ENCODE measurements around the gene NUBP2.

NUBP2 gene

GRCh38 chr16:1768767-1769401 lies 13.9 kb upstream of the NUBP2 start:
- Histone ChIP-seq H3K27ac (ENCODE audit: low read depth, low read length) (no peak overlapping the region), H3K27me3 (ENCODE audit: control insufficient read depth in 1 of 2, insufficient read depth in 2 of 2, low read length in 2 of 2) (no peaks in the 10 kb centered on the region), H3K36me3 (ENCODE audit: insufficient read depth, low read length) (peaks cover 39% of the 10 kb centered on the region), H3K4me3 (ENCODE audit: low read depth in 1 of 2, low read length in 2 of 2) (no peak overlapping the region), H3K4me1 (ENCODE audit: insufficient read depth, low read length) (peaks cover 18% of the 10 kb centered on the region), H3K9ac (ENCODE audit: low read length) (no peak overlapping the region), H3K9me3 (ENCODE audit: low read length) (no peaks in the 10 kb centered on the region)

- Histone ChIP-seq H3K27ac (ENCODE audit: low read depth, low read length) (peak overlapping the region; percentile 82), H3K4me1 (ENCODE audit: insufficient read depth, low read length) (peaks cover 25% of the 10 kb centered on the region), H3K27me3 (ENCODE audit: control insufficient read depth in 1 of 2, insufficient read depth in 2 of 2, low read length in 2 of 2) (no peaks in the 10 kb centered on the region), H3K4me3 (ENCODE audit: low read depth in 1 of 2, low read length in 2 of 2) (peak overlapping the region in 1 of 2 donors; percentile 66), H3K9ac (ENCODE audit: low read length) (no peak overlapping the region), H3K36me3 (ENCODE audit: insufficient read depth, low read length) (peaks cover 33% of the 10 kb centered on the region), H3K9me3 (ENCODE audit: low read length) (no peaks in the 10 kb centered on the region)
These were observed 13.1 kb upstream of the NUBP2 start for GRCh38 chr16:1769402-1770300.

DNA sequence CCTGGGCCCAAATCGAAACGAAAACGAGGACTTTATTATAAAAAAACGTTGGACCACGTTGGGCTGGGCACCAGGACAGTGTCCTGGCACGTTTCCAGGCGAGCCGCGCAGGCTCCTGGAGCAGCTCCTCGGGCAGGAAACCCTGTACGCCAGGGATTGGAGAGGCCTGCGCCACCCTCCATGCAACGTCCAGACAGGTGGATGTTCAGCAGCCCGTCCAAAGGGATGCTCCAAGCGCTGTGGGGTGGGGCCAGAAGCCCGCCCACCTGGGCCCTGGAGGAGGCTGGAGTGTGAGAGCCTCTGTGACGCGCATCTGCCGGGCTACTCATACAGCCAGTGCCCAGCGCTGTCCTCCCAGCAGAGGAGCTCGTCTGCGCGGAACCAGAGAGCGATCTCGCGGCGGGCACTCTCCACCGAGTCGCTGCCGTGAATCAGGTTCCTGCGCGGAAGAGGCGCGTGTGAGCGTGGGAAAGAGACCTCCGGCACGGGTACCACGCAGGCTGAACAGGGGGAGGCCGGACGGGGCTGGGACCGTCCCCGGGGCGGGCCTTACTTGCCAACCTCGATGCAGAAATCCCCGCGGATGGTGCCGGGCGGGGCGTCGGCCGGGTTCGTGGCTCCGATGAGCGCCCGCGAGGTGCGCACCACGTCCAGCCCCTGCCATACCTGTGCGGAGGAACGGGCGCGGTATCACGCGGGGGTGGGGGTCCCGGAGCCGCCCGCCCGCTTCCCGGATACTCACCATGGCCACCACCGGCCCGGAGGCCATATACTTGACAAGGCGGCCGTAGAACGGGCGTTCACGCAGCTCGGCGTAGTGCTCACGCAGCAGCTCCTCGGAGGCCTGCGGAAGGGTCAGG lies 12.2 kb upstream of the NUBP2 start:
- peak overlapping the region; percentile 66 to 82 for H3K4me3 ChIP-seq (ENCODE audit: low read depth in 1 of 2, low read length in 2 of 2)
- H3K9ac ChIP-seq (ENCODE audit: low read length) = no peak overlapping the region
- no peaks in the 10 kb centered on the region for H3K9me3 ChIP-seq (ENCODE audit: low read length)
- H3K27ac ChIP-seq (ENCODE audit: low read depth, low read length) = peak overlapping the region; percentile 82
- H3K36me3 ChIP-seq (ENCODE audit: insufficient read depth, low read length) = peaks cover 31% of the 10 kb centered on the region
- H3K27me3 ChIP-seq (ENCODE audit: control insufficient read depth in 1 of 2, insufficient read depth in 2 of 2, low read length in 2 of 2) = no peaks in the 10 kb centered on the region
- H3K4me1 ChIP-seq (ENCODE audit: insufficient read depth, low read length) = peaks cover 29% of the 10 kb centered on the region

- peaks cover 26% of the 10 kb centered on the region for H3K36me3 ChIP-seq (ENCODE audit: insufficient read depth, low read length)
- no peaks in the 10 kb centered on the region for H3K9me3 ChIP-seq (ENCODE audit: low read length)
- peak within 1 kb of the TSS; percentile 33 for H3K9ac ChIP-seq (ENCODE audit: low read length)
- no peaks in the 10 kb centered on the region for H3K27me3 ChIP-seq (ENCODE audit: control insufficient read depth in 1 of 2, insufficient read depth in 2 of 2, low read length in 2 of 2)
- H3K27ac ChIP-seq (ENCODE audit: low read depth, low read length) = peak within 1 kb of the TSS; percentile 82
- H3K4me1 ChIP-seq (ENCODE audit: insufficient read depth, low read length) = peaks cover 29% of the 10 kb centered on the region
- peak within 1 kb of the TSS; percentile 83 to 92 for H3K4me3 ChIP-seq (ENCODE audit: low read depth in 1 of 2, low read length in 2 of 2)
These were observed 11.4 kb upstream of the NUBP2 start, which contains the start of gene NME3 for GRCh38 chr16:1771188-1771863. NME3 (minus strand) TSS chr16:1771543; CDS start chr16:1771534, 9 bp downstream.

- Histone ChIP-seq H3K4me1 (ENCODE audit: insufficient read depth, low read length) (peaks cover 29% of the 10 kb centered on the region), H3K27ac (ENCODE audit: low read depth, low read length) (peak overlapping the region; percentile 73), H3K4me3 (ENCODE audit: low read depth in 1 of 2, low read length in 2 of 2) (peak overlapping the region; percentile 83 to 92), H3K9me3 (ENCODE audit: low read length) (no peaks in the 10 kb centered on the region), H3K9ac (ENCODE audit: low read length) (peak overlapping the region; percentile 33), H3K27me3 (ENCODE audit: control insufficient read depth in 1 of 2, insufficient read depth in 2 of 2, low read length in 2 of 2) (no peaks in the 10 kb centered on the region), H3K36me3 (ENCODE audit: insufficient read depth, low read length) (peaks cover 28% of the 10 kb centered on the region)
These were observed 10.8 kb upstream of the NUBP2 start for GRCh38 chr16:1771864-1772361.

DNA sequence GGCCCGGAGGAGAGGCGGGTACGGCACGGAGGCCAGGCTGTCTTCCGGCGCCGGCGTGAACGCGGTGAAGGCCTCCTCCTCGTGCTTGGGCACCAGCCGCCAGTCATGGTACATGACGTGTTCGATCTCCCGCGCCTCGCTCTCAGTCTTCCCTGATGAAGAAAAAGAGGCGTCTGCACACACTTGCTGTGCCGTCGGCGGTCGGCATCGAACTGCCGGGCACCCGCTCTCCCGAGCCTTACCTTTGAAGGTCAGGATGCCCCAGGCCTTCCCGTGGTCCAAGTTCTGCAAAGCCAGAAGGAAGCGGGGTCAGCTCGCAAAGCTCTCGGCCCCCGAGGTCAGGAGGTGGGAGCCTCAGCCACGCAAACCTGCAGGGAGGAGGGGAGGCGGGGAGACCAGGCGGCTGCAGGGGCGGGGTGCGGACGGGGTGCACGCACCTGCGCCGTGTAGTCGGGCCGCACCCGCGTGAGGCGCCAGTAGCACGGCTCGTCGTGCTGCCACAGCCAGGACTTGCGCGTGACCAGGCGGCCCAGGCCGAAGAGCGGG lies 10.3 kb upstream of the NUBP2 start, which contains the start of gene EME2:
Gene EME2 (plus strand): TSS at position 449 of the 546 bp plus-strand sequence. CDS start 418 bp downstream, outside the sequence.
- Histone ChIP-seq H3K4me1 (ENCODE audit: insufficient read depth, low read length) (peaks cover 29% of the 10 kb centered on the region), H3K27me3 (ENCODE audit: control insufficient read depth in 1 of 2, insufficient read depth in 2 of 2, low read length in 2 of 2) (no peaks in the 10 kb centered on the region), H3K4me3 (ENCODE audit: low read depth in 1 of 2, low read length in 2 of 2) (peak within 1 kb of the TSS; percentile 83 to 92), H3K9me3 (ENCODE audit: low read length) (no peaks in the 10 kb centered on the region), H3K36me3 (ENCODE audit: insufficient read depth, low read length) (peaks cover 26% of the 10 kb centered on the region), H3K27ac (ENCODE audit: low read depth, low read length) (peak within 1 kb of the TSS; percentile 75), H3K9ac (ENCODE audit: low read length) (peak within 1 kb of the TSS; percentile 57)

GRCh38 chr16:1772908-1773702 lies 9.7 kb upstream of the NUBP2 start, which contains the start of gene MRPS34:
MRPS34 (minus strand) TSS chr16:1773134; CDS start chr16:1773119, 15 bp downstream.
- Histone ChIP-seq H3K4me3 (ENCODE audit: low read depth in 1 of 2, low read length in 2 of 2) (peak within 1 kb of the TSS; percentile 83 to 92), H3K27me3 (ENCODE audit: control insufficient read depth in 1 of 2, insufficient read depth in 2 of 2, low read length in 2 of 2) (no peaks in the 10 kb centered on the region), H3K36me3 (ENCODE audit: insufficient read depth, low read length) (peaks cover 24% of the 10 kb centered on the region), H3K9ac (ENCODE audit: low read length) (peak within 1 kb of the TSS; percentile 57), H3K9me3 (ENCODE audit: low read length) (no peaks in the 10 kb centered on the region), H3K27ac (ENCODE audit: low read depth, low read length) (peak within 1 kb of the TSS; percentile 75), H3K4me1 (ENCODE audit: insufficient read depth, low read length) (peaks cover 29% of the 10 kb centered on the region)

DNA sequence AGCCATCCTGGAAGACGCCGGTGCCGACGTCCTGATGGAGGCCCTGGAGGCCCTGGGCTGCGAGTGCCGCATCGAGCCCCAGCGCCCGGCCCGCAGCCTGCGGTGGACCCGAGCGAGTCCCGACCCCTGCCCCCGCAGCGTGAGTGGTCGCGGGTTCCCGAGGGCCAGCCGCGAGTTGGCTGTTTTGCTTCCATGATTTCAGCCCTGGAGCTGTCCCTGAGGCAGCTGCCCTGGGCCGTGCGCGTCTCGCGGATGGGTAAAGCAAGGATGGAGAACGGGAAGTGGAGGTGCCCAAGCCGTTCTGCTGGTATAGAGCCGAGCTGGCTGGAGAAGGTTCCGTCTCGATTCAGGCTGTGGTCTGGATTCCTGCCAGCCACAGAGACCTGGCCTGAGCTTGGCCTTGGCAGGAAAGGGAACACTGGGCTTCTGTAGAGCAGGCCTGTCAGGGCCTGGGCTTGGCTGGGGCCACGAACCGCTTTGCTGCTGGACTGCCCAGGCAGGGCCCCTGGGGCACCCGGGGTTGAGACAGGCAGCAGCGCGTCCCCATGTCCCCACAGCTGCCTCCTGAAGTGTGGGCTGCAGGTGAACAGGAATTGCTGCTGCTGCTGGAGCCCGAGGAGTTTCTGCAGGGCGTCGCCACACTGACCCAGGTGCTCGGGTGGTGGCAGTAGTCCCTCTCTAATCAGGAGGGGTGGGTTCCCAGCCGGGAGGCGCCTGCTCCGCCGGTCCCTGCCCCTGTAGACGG lies 8.9 kb upstream of the NUBP2 start:
- H3K4me1 ChIP-seq (ENCODE audit: insufficient read depth, low read length) = peaks cover 29% of the 10 kb centered on the region

DNA sequence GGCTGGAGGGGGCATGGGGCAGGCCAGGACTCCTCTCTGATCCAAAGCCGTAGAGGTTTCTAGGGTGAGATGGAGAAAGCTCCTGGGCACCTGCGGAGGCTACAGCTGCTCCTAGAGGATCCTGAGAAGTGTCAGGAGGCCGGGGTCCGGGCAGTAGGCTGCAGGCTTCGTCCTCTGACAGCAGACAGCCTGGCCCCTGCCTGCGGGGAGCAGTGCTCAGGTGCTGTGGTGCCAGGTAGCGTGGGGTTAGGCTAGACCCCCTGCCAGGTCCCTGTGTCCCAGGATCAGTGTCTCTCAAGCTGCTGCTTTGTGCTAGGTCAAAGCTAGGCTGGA lies 8.3 kb upstream of the NUBP2 start:
- no peak overlapping the region for H3K9ac ChIP-seq (ENCODE audit: low read length)
- peaks cover 29% of the 10 kb centered on the region for H3K4me1 ChIP-seq (ENCODE audit: insufficient read depth, low read length)
- H3K36me3 ChIP-seq (ENCODE audit: insufficient read depth, low read length) = peaks cover 23% of the 10 kb centered on the region
- peak overlapping the region in 1 of 2 donors; percentile 92 for H3K4me3 ChIP-seq (ENCODE audit: low read depth in 1 of 2, low read length in 2 of 2)
- H3K27ac ChIP-seq (ENCODE audit: low read depth, low read length) = no peak overlapping the region
- H3K9me3 ChIP-seq (ENCODE audit: low read length) = no peaks in the 10 kb centered on the region
- no peaks in the 10 kb centered on the region for H3K27me3 ChIP-seq (ENCODE audit: control insufficient read depth in 1 of 2, insufficient read depth in 2 of 2, low read length in 2 of 2)

More for the DNA sequence above, 8.9 kb upstream of the NUBP2 start:
- Histone ChIP-seq H3K9me3 (ENCODE audit: low read length) (no peaks in the 10 kb centered on the region), H3K36me3 (ENCODE audit: insufficient read depth, low read length) (peaks cover 23% of the 10 kb centered on the region), H3K4me3 (ENCODE audit: low read depth in 1 of 2, low read length in 2 of 2) (peak overlapping the region; percentile 83 to 92), H3K9ac (ENCODE audit: low read length) (peak overlapping the region; percentile 57), H3K27me3 (ENCODE audit: control insufficient read depth in 1 of 2, insufficient read depth in 2 of 2, low read length in 2 of 2) (no peaks in the 10 kb centered on the region), H3K27ac (ENCODE audit: low read depth, low read length) (peak overlapping the region; percentile 75)
